ENCODE results near the gene MLX. TPM values are rescaled to one million over a fixed set of nuclear protein-coding genes. Genes with fewer than 3 reads are reported as not detected.

MLX gene
- total and polyA plus RNA-seq, 10 donors: 33.0 to 64.4 (median 48.4) TPM

GRCh38 chr17:42553161-42553818, 13.6 kb upstream of the MLX start:
- Histone ChIP-seq H3K4me1 (peaks cover 10 to 51% (median 41%) of the 10 kb centered on the region in 6 donors), H3K36me3 (peaks cover 0 to 12% (median 0%) of the 10 kb centered on the region in 6 donors), H3K4me3 (peak overlapping the region in 7 of 8 donors; percentile 60 to 94 (median 73)), H3K27me3 (replicated peaks in 1 of 7) (peaks cover 0 to 4% (median 0%) of the 10 kb centered on the region in 7 donors), H3K9me3 (no peaks in the 10 kb centered on the region), H3K27ac (peak overlapping the region in 6 of 8 donors; percentile 87 to 98 (median 91))
- DNase-seq: peak; percentile 85
- whole genome bisulfite sequencing, 5 donors: 80 to 87% (median 84%) methylated on average over 35 to 45 of the region's 45 CpGs
- TF ChIP-seq POLR2A (IDR thresholded peaks at IDR 0.05) (no peak), POLR2AphosphoS5 (IDR thresholded peaks at IDR 0.05) (peak in 1 of 3 donors; percentile 40), CTCF (IDR thresholded peaks at IDR 0.05 in 8 of 11, conservative IDR thresholded peaks at IDR 0.05 in 3 of 11) (no peak)
- intact Hi-C loops (cut with DNase I; ENCODE audit: low total_unique reads): no loop called here

- Histone ChIP-seq H3K4me1 (peaks cover 7 to 45% (median 35%) of the 10 kb centered on the region in 6 donors), H3K4me3 (peak overlapping the region; percentile 60 to 94 (median 72)), H3K27me3 (replicated peaks in 1 of 7) (no peaks in the 10 kb centered on the region), H3K27ac (peak overlapping the region; percentile 87 to 98 (median 91)), H3K36me3 (peaks cover 0 to 12% (median 0%) of the 10 kb centered on the region in 6 donors), H3K9me3 (no peaks in the 10 kb centered on the region)
- DNase-seq: peak; percentile 84
- 40 to 72% (median 62%) methylated on average over 5 to 16 of the region's 16 CpGs for WGBS, 5 donors
- TF ChIP-seq POLR2AphosphoS5 (IDR thresholded peaks at IDR 0.05): no peak
- no peak for TF ChIP-seq CTCF (IDR thresholded peaks at IDR 0.05 in 8 of 11, conservative IDR thresholded peaks at IDR 0.05 in 3 of 11)
- TF ChIP-seq POLR2A (IDR thresholded peaks at IDR 0.05): no peak
- intact Hi-C loops (cut with DNase I; ENCODE audit: low total_unique reads): no loop called here
Observed at GRCh38 chr17:42553866-42554249, 13.0 kb upstream of the MLX start.

- intact Hi-C loops (cut with DNase I; ENCODE audit: low total_unique reads): no loop called here
- H3K9me3 ChIP-seq: no peaks in the 10 kb centered on the region
- peak; percentile 98 for DNase-seq
- peak in 2 of 11 experiments; percentile 3 to 7 for TF ChIP-seq CTCF (IDR thresholded peaks at IDR 0.05 in 8 of 11, conservative IDR thresholded peaks at IDR 0.05 in 3 of 11)
- TF ChIP-seq POLR2AphosphoS5 (IDR thresholded peaks at IDR 0.05): peak; percentile 98 to 99 (median 99)
- TF ChIP-seq POLR2A (IDR thresholded peaks at IDR 0.05): peak in 2 of 3 donors; percentile 45 to 78
- WGBS, 5 donors: 0 to 1% (median 1%) methylated on average over 44 to 82 of the region's 82 CpGs
- peak overlapping the region; percentile 60 to 94 (median 72) for H3K4me3 ChIP-seq
- no peaks in the 10 kb centered on the region for H3K27me3 ChIP-seq (replicated peaks in 1 of 7)
- H3K27ac ChIP-seq: peak overlapping the region; percentile 87 to 98 (median 91)
- H3K36me3 ChIP-seq: peaks cover 0 to 12% (median 0%) of the 10 kb centered on the region in 6 donors
- H3K4me1 ChIP-seq: peaks cover 7 to 41% (median 31%) of the 10 kb centered on the region in 6 donors
Observed at GRCh38 chr17:42554250-42555121, 12.4 kb upstream of the MLX start.
